DOHH2 (cell line): ENCODE measurements around the gene BTBD7.

Experiments used
- H3F3A ChIP-seq: fragments of 200-600 bp; sonication (generic), shearing (Covaris generic); 2 replicates; pipeline ENCODE4 v1.6.0; 2016; ENCODE audit warnings: antibody characterized with exemption, mild to moderate bottlenecking; ENCODE audit not compliant: control insufficient read depth, insufficient read depth
- H3K27ac ChIP-seq: fragments of 200-600 bp; sonication (generic); 2 replicates; pipeline ENCODE4 v1.5.1; 2014; ENCODE audit warnings: low read depth, mild to moderate bottlenecking, low read length, moderate library complexity
- H3K27me3 ChIP-seq: fragments of 200-600 bp; sonication (generic); 2 replicates; pipeline ENCODE4 v1.6.1; 2014; ENCODE audit warnings: mild to moderate bottlenecking, low read length, mixed read lengths; ENCODE audit not compliant: control insufficient read depth
- H3K36me3 ChIP-seq: fragments of 200-600 bp; sonication (generic); 2 replicates; pipeline ENCODE4 v1.6.1; 2014; ENCODE audit warnings: mild to moderate bottlenecking, low read length, moderate library complexity, mixed read lengths; ENCODE audit not compliant: control insufficient read depth
- H3K4me1 ChIP-seq: fragments of 200-600 bp; sonication (generic); 2 replicates; pipeline ENCODE4 v1.6.1; 2014; ENCODE audit warnings: mild to moderate bottlenecking, low read length, mixed read lengths; ENCODE audit not compliant: control insufficient read depth
- H3K4me2 ChIP-seq: fragments of 200-600 bp; sonication (generic); 2 replicates; pipeline ENCODE4 v1.6.0; 2014; ENCODE audit warnings: mild to moderate bottlenecking, low read length, moderate library complexity
- H3K4me3 ChIP-seq: fragments of 200-600 bp; sonication (generic); 2 replicates; pipeline ENCODE4 v1.5.1; 2014; ENCODE audit warnings: mild to moderate bottlenecking, low read length, mixed read lengths
- H3K79me2 ChIP-seq: fragments of 200-600 bp; sonication (generic); 2 replicates; pipeline ENCODE4 v1.6.1; 2014; ENCODE audit warnings: mild to moderate bottlenecking, low read length, mixed read lengths; ENCODE audit not compliant: control insufficient read depth
- H3K9me2 ChIP-seq: fragments of 200-600 bp; sonication (generic); replicated peaks from 2 replicates; pipeline ENCODE4 v1.6.1; 2014; ENCODE audit warnings: mild to moderate bottlenecking, low read length, mixed read lengths; ENCODE audit not compliant: control insufficient read depth
- H3K9me3 ChIP-seq: fragments of 200-600 bp; sonication (generic); 2 replicates; pipeline ENCODE4 v1.6.1; 2014; ENCODE audit warnings: antibody characterized with exemption, low read length, mixed read lengths; ENCODE audit not compliant: control insufficient read depth, insufficient read depth
- H4K20me1 ChIP-seq: fragments of 200-600 bp; sonication (generic); 2 replicates; pipeline ENCODE4 v1.6.0; 2014; ENCODE audit warnings: low read depth, mild to moderate bottlenecking, antibody characterized with exemption, low read length, moderate library complexity; ENCODE audit not compliant: control insufficient read depth, insufficient read depth
- CTCF ChIP-seq: fragments of 200-600 bp; sonication (generic); IDR thresholded peaks from one replicate; pipeline ENCODE4 v1.5.1; 2014; ENCODE audit warnings: antibody characterized with exemption, mild to moderate bottlenecking, low read depth, low read length; ENCODE audit not compliant: poor library complexity, severe bottlenecking
- EZH2phosphoT487 ChIP-seq: fragments of 200-600 bp; sonication (generic); IDR thresholded peaks from 2 replicates; pipeline ENCODE4 v1.6.1; 2017; ENCODE audit warnings: borderline replicate concordance, mild to moderate bottlenecking, antibody characterized with exemption, low read length, moderate library complexity, mixed read lengths

Gene BTBD7

GRCh38 chr14:93319958-93320357, 12.9 kb downstream of the BTBD7 start:
- Histone ChIP-seq H4K20me1 (peaks cover 9% of the 10 kb centered on the region; the same call in 1 of the 2 replicates), H3K4me2 (peak overlapping the region; percentile 24), H3K27me3 (no peaks in the 10 kb centered on the region), H3K4me1 (peaks cover 24% of the 10 kb centered on the region), H3K27ac (0 out of 2 replicates have a peak overlapping the region, but pooled peaks have one; percentile 3), H3K4me3 (no peak overlapping the region), H3K79me2 (peaks cover 87% of the 10 kb centered on the region), H3K9me2 (no peaks in the 10 kb centered on the region), H3K36me3 (peaks cover 37% of the 10 kb centered on the region), H3K9me3 (no peaks in the 10 kb centered on the region), H3F3A (peaks cover 6% of the 10 kb centered on the region)
- TF ChIP-seq EZH2phosphoT487 (no peak), CTCF (no peak)

- peak overlapping the region; percentile 24; the same call in 1 of the 2 replicates for H3K4me2 ChIP-seq
- H3K79me2 ChIP-seq, result peaks cover 85% of the 10 kb centered on the region
- no peaks in the 10 kb centered on the region for H3K9me2 ChIP-seq
- peaks cover 24% of the 10 kb centered on the region for H3K4me1 ChIP-seq
- no peak overlapping the region for H3K4me3 ChIP-seq
- H3K36me3 ChIP-seq, result peaks cover 34% of the 10 kb centered on the region
- no peaks in the 10 kb centered on the region for H3K27me3 ChIP-seq
- TF ChIP-seq EZH2phosphoT487, result no peak
- TF ChIP-seq CTCF, result no peak
- H3K9me3 ChIP-seq, result no peaks in the 10 kb centered on the region
- no peak overlapping the region for H3K27ac ChIP-seq
- H4K20me1 ChIP-seq, result peaks cover 9% of the 10 kb centered on the region; the same call in 1 of the 2 replicates
- H3F3A ChIP-seq, result peaks cover 6% of the 10 kb centered on the region
Observed at GRCh38 chr14:93319494-93319893, 13.3 kb downstream of the BTBD7 start.

- no peak overlapping the region for H3K4me2 ChIP-seq
- peaks cover 28% of the 10 kb centered on the region for H3K36me3 ChIP-seq
- no peaks in the 10 kb centered on the region for H3K9me2 ChIP-seq
- H3K4me1 ChIP-seq, result peaks cover 23% of the 10 kb centered on the region
- peaks cover 82% of the 10 kb centered on the region for H3K79me2 ChIP-seq
- peaks cover 6% of the 10 kb centered on the region for H3F3A ChIP-seq
- no peaks in the 10 kb centered on the region for H3K9me3 ChIP-seq
- H4K20me1 ChIP-seq, result peaks cover 9% of the 10 kb centered on the region; the same call in 1 of the 2 replicates
- no peak overlapping the region for H3K27ac ChIP-seq
- no peak overlapping the region for H3K4me3 ChIP-seq
- H3K27me3 ChIP-seq, result no peaks in the 10 kb centered on the region
- no peak for TF ChIP-seq CTCF
- no peak for TF ChIP-seq EZH2phosphoT487
Observed at GRCh38 chr14:93318927-93319326, 13.9 kb downstream of the BTBD7 start.
